Measurements from ENCODE around the gene FBXO11. TPM values are rescaled to one million over a fixed set of nuclear protein-coding genes. Genes with fewer than 3 reads are reported as not detected.

Gene FBXO11
- total RNA-seq, 3 donors from 2014 or later (not counting 1 experiment from before 2014, with no cell fraction given) = 104 to 110 (median 105) TPM

DNA sequence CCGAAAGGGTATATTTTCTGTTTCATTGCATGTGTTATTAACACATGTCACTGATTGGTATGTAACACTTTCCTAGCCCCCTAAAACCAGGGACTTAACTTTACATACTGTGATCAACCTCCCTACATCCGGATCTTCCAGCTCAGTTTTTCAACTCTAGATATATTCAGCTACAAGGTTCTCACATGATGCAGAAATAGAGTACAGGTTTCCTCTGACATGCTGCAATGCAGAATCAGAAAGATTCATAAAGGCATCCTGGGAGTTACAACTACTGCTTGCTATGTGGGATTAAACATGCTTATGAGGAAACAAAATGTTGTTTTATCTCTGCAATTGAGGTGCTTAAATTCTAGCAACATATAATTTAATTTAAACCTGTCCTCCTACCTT, 14.0 kb downstream of the FBXO11 start:
- intact Hi-C loops (cut with micrococcal nuclease) = no loop called here
- Histone ChIP-seq H3K9me3 (ENCODE audit: control insufficient read depth, insufficient read depth, low read length) (no peaks in the 10 kb centered on the region), H3K4me3 (ENCODE audit: low read length) (no peak overlapping the region), H3K4me1 (ENCODE audit: control insufficient read depth, insufficient read depth, low read length) (peaks cover 15% of the 10 kb centered on the region), H3K27ac (ENCODE audit: low read length) (no peak overlapping the region), H3K27me3 (ENCODE audit: control insufficient read depth, insufficient read depth, low read length) (no peaks in the 10 kb centered on the region), H3K36me3 (ENCODE audit: control insufficient read depth, insufficient read depth, low read length) (no peaks in the 10 kb centered on the region)
- DNase-seq (no peak), ATAC-seq (no peak)
- Mint-ChIP-seq H3K36me3 (no peaks in the 10 kb centered on the region), H3K27ac (peak overlapping the region; percentile 4 to 64), H3K27me3 (ENCODE audit: low read depth in 2 of 2) (no peaks in the 10 kb centered on the region), H3K4me1 (peaks cover 67 to 69% of the 10 kb centered on the region in 2 donors), H3K4me3 (no peak overlapping the region), H3K9me3 (no peaks in the 10 kb centered on the region)
- TF ChIP-seq, protein P1, sequence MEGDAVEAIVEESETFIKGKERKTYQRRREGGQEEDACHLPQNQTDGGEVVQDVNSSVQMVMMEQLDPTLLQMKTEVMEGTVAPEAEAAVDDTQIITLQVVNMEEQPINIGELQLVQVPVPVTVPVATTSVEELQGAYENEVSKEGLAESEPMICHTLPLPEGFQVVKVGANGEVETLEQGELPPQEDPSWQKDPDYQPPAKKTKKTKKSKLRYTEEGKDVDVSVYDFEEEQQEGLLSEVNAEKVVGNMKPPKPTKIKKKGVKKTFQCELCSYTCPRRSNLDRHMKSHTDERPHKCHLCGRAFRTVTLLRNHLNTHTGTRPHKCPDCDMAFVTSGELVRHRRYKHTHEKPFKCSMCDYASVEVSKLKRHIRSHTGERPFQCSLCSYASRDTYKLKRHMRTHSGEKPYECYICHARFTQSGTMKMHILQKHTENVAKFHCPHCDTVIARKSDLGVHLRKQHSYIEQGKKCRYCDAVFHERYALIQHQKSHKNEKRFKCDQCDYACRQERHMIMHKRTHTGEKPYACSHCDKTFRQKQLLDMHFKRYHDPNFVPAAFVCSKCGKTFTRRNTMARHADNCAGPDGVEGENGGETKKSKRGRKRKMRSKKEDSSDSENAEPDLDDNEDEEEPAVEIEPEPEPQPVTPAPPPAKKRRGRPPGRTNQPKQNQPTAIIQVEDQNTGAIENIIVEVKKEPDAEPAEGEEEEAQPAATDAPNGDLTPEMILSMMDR (IDR thresholded peaks at IDR 0.05) = no peak
- 95% methylated on average over 2 of the region's 2 CpGs for WGBS (ENCODE audit: insufficient coverage)

DNA sequence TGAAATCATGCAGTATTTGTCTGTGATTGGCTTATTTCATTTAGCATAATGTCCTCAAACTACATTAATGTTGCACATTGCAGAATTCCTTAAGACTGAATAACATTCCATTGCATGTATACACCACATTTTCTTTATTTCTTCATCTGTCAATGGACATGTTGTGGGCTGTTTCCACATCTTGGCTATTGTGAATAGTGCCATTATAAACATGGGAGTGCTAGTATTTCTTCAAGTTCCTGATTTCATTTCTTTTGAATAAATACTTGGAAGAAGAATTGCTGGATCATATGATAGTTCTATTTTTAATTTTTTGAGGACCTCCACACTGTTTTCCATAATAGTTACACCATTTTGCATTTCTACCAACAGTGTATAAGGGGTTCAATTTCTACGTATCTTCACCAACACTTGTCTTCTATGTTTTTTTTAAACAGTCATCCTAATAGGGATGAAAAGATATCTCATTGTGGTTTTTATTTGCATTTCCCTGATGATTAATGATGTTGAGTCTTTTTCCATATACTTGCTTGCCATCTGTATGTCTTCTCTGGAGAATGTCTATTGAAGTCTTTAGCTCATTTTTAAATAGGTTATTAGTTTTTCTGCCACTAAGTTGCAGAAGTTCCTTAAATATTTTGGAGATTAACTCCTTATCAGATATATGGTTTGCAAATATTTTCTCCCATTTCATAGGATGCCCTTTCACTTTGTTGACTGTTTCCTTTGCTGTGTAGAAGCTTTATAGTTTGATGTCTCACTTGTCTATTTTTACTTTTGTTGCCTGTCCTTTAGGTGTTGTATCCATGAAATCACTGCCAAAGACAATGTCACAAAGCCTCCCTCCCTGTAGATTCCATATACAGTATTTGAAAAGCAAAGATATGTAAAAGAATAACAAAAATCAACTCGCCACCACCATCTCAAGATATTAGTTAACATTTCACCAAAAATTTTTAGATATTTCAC, 14.6 kb downstream of the FBXO11 start:
- peaks cover 19% of the 10 kb centered on the region for H3K4me1 ChIP-seq (ENCODE audit: control insufficient read depth, insufficient read depth, low read length)
- no peak overlapping the region for H3K4me3 Mint-ChIP-seq
- TF ChIP-seq, protein P1 (IDR thresholded peaks at IDR 0.05) = no peak
- DNase-seq (no peak), ATAC-seq (no peak)
- H3K27me3 Mint-ChIP-seq (ENCODE audit: low read depth in 2 of 2) = no peaks in the 10 kb centered on the region
- no peaks in the 10 kb centered on the region for H3K36me3 Mint-ChIP-seq
- H3K27ac Mint-ChIP-seq = peak overlapping the region; percentile 4 to 64
- H3K4me1 Mint-ChIP-seq = peaks cover 60 to 62% of the 10 kb centered on the region in 2 donors
- no peak overlapping the region for H3K4me3 ChIP-seq (ENCODE audit: low read length)
- intact Hi-C loops (cut with micrococcal nuclease) = no loop called here
- no CpG with 5 or more reads among the region's 2 CpGs for WGBS (ENCODE audit: insufficient coverage)
- no peaks in the 10 kb centered on the region for H3K9me3 ChIP-seq (ENCODE audit: control insufficient read depth, insufficient read depth, low read length)
- H3K27ac ChIP-seq (ENCODE audit: low read length) = no peak overlapping the region
- H3K36me3 ChIP-seq (ENCODE audit: control insufficient read depth, insufficient read depth, low read length) = no peaks in the 10 kb centered on the region
- H3K9me3 Mint-ChIP-seq = no peaks in the 10 kb centered on the region
- no peaks in the 10 kb centered on the region for H3K27me3 ChIP-seq (ENCODE audit: control insufficient read depth, insufficient read depth, low read length)

DNA sequence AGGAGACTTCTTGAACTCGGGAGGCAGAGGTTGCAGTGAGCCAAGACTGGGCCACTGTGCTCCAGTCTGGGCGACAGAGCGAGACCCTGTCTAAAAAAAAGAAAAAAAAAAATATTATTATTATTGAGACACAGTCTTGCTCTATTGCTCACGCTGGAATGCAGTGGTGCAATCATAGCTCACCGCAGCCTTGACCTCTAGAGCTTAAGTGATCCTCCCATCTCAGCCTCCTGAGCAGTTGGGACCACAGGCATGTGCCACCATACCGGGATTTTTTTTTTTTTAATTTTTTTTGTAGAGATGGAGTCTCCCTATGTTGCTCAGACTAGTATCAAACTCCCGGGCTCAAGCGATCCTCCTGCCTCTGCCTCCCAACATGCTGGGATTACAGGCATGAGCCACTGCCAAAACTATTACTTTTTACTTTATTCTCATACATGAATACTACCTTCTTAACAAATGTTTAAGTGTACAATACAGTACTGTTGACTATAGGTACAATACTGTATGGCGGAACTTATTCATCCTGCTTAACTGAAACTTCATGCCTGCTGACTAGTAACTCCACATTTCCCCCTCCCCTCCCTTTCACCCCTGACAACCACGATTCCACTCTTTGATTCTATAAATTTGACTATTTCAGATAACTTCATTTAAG, 15.5 kb downstream of the FBXO11 start:
- no peak overlapping the region for H3K4me3 Mint-ChIP-seq
- 93% methylated on average over 7 of the region's 10 CpGs for WGBS (ENCODE audit: insufficient coverage)
- ATAC-seq (no peak), DNase-seq (no peak)
- H3K27me3 ChIP-seq (ENCODE audit: control insufficient read depth, insufficient read depth, low read length) = no peaks in the 10 kb centered on the region
- intact Hi-C loops (cut with micrococcal nuclease) = no loop called here
- no peaks in the 10 kb centered on the region for H3K36me3 Mint-ChIP-seq
- TF ChIP-seq, protein P1 (IDR thresholded peaks at IDR 0.05) = no peak
- peaks cover 54 to 56% of the 10 kb centered on the region in 2 donors for H3K4me1 Mint-ChIP-seq
- H3K4me1 ChIP-seq (ENCODE audit: control insufficient read depth, insufficient read depth, low read length) = peaks cover 15% of the 10 kb centered on the region
- no peaks in the 10 kb centered on the region for H3K36me3 ChIP-seq (ENCODE audit: control insufficient read depth, insufficient read depth, low read length)
- H3K27ac ChIP-seq (ENCODE audit: low read length) = no peak overlapping the region
- H3K4me3 ChIP-seq (ENCODE audit: low read length) = no peak overlapping the region
- H3K27me3 Mint-ChIP-seq (ENCODE audit: low read depth in 2 of 2) = no peaks in the 10 kb centered on the region
- no peaks in the 10 kb centered on the region for H3K9me3 Mint-ChIP-seq
- H3K9me3 ChIP-seq (ENCODE audit: control insufficient read depth, insufficient read depth, low read length) = no peaks in the 10 kb centered on the region
- peak overlapping the region in 1 of 2 donors; percentile 64 for H3K27ac Mint-ChIP-seq
